HepG2 (cell line): ENCODE measurements around the gene TBX15. TPM values are rescaled to one million over a fixed set of nuclear protein-coding genes. Genes with fewer than 3 reads are reported as not detected.

Source experiments
- ATAC-seq: fragments of 200-7000 bp; cut with Tn5 transposase; 3 replicates; pipeline ENCODE4 v1.9.1; 2020; ENCODE audit warnings: mild to moderate bottlenecking, moderate library complexity
- BruUV-seq: library from RNA; stranded (reverse); fragments of 400-500 nt; replicated peaks from 2 replicates; lab custom pipeline; 2021; lab: Mats Ljungman, UMichigan
- CTCF ChIA-PET: fragments of 300-600 bp; formaldehyde crosslinking; extraction: SDS; loops from one replicate; lab custom pipeline; 2021; ENCODE audit warnings: low total read pairs, inconsistent platforms, low intra/inter-chr PET ratio; lab: Yijun Ruan, JAX
- POLR2A ChIA-PET: fragments of 350-600 bp; sonication (Branson Sonifier 250); formaldehyde crosslinking; loops from one replicate; lab custom pipeline; 2020; ENCODE audit warnings: antibody characterized with exemption, inconsistent platforms; lab: Yijun Ruan, JAX
- DNase-seq: peaks from one replicate; pipeline ENCODE4 v3.0.0-alpha.2; 2015; ENCODE audit warnings: low spot score
- FAIRE-seq: peaks from 3 replicates; lab custom pipeline; 2011; peaks lifted over from hg19 to GRCh38; lab: Jason Lieb, UNC
- H2AFZ ChIP-seq: one replicate; pipeline ENCODE4 v1.6.1; 2011; ENCODE audit warnings: low read length, inconsistent platforms
- H3K27ac ChIP-seq: fragments of 300-600 bp; 3 replicates; pipeline ENCODE4 v1.8.0; 2011; ENCODE audit warnings: mixed run types, mild to moderate bottlenecking, mixed read lengths, low read length, inconsistent platforms; ENCODE audit not compliant: insufficient read depth; ENCODE audit errors: extremely low read length
- H3K27me3 ChIP-seq, 2 experiments: fragments of 200-600 bp in 1 of 2; 2 replicates in 1 of 2; 3 replicates in 1 of 2; pipeline versions ENCODE4 v1.6.0 to v1.8.0; 2011; ENCODE audit warnings: low read length in 2 of 2, mild to moderate bottlenecking in 2 of 2, moderate library complexity in 2 of 2, inconsistent platforms in 1 of 2; ENCODE audit not compliant: insufficient read depth in 2 of 2, control insufficient read depth in 1 of 2
- H3K36me3 ChIP-seq, 2 experiments: fragments of 200-600 bp in 1 of 2; replicated peaks in 1 of 2; 2 replicates in 1 of 2; 3 replicates in 1 of 2; pipeline versions ENCODE4 v1.5.1 to v1.8.0; 2011; ENCODE audit warnings: low read length in 2 of 2, inconsistent platforms in 1 of 2; ENCODE audit not compliant: insufficient read depth in 2 of 2, control insufficient read depth in 1 of 2
- H3K4me1 ChIP-seq: 2 replicates; pipeline ENCODE4 v1.5.1; 2012; ENCODE audit warnings: low read length, inconsistent platforms; ENCODE audit not compliant: insufficient read depth
- H3K4me2 ChIP-seq: 2 replicates; pipeline ENCODE4 v1.6.0; 2011; ENCODE audit warnings: low read depth, low read length, inconsistent platforms
- H3K4me3 ChIP-seq, 3 experiments: fragments of 200-600 bp in 1 of 3; sonication (generic), shearing (Covaris generic) in 1 of 3; replicated peaks in 1 of 3; 2 replicates each; pipeline ENCODE4 v1.5.1; 2011 to 2016; ENCODE audit warnings: low read length in 3 of 3, inconsistent platforms in 2 of 3, low read depth in 2 of 3, mild to moderate bottlenecking in 2 of 3, control low read depth in 1 of 3, mixed read lengths in 1 of 3; ENCODE audit not compliant: insufficient read depth in 1 of 3
- H3K79me2 ChIP-seq: one replicate; pipeline ENCODE4 v1.6.1; 2011; ENCODE audit warnings: low read length, inconsistent platforms; ENCODE audit not compliant: insufficient read depth
- H3K9ac ChIP-seq: 2 replicates; pipeline ENCODE4 v1.6.0; 2011; ENCODE audit warnings: mild to moderate bottlenecking, low read depth, low read length, inconsistent platforms; ENCODE audit not compliant: insufficient read depth
- H3K9me3 ChIP-seq: 2 replicates; pipeline ENCODE4 v1.5.1; 2012; ENCODE audit warnings: mild to moderate bottlenecking, low read length
- H4K20me1 ChIP-seq: 2 replicates; pipeline ENCODE4 v1.6.0; 2011; ENCODE audit warnings: inconsistent platforms, mild to moderate bottlenecking, low read length, moderate library complexity; ENCODE audit not compliant: insufficient read depth
- HES4 ChIP-seq: sonication (generic); formaldehyde crosslinking; IDR thresholded peaks from 2 replicates; pipeline ENCODE4 v1.9.0; 2021; ENCODE audit warnings: mild to moderate bottlenecking, missing genetic modification reagents, borderline replicate concordance
- HNF1B ChIP-seq: sonication (generic); formaldehyde crosslinking; IDR thresholded peaks from 2 replicates; pipeline ENCODE4 v1.5.1; 2020; ENCODE audit warnings: mild to moderate bottlenecking, moderate library complexity, missing genetic modification reagents
- HNRNPH1 ChIP-seq: fragments of 200-400 bp; formaldehyde crosslinking; optimal IDR thresholded peaks from 2 replicates; pipeline ENCODE3; 2017; ENCODE audit warnings: mild to moderate bottlenecking, low read depth, low read length
- MED13 ChIP-seq: sonication (generic); formaldehyde crosslinking; IDR thresholded peaks from 2 replicates; pipeline ENCODE4 v1.5.0; 2020; ENCODE audit warnings: missing genetic modification reagents
- NFKBIZ ChIP-seq: IDR thresholded peaks from 2 replicates; pipeline ENCODE4 v1.6.1; 2018; ENCODE audit warnings: missing genetic modification reagents, missing compliant biosample characterization
- NPAS2 ChIP-seq: sonication (generic); formaldehyde crosslinking; IDR thresholded peaks from 2 replicates; pipeline ENCODE4 v1.8.0; 2022; ENCODE audit warnings: mild to moderate bottlenecking, missing genetic modification reagents, borderline replicate concordance
- NR1H2 ChIP-seq: sonication (generic); formaldehyde crosslinking; IDR thresholded peaks from 2 replicates; pipeline ENCODE4 v1.8.1; 2022; ENCODE audit warnings: low read depth, missing genetic modification reagents, borderline replicate concordance
- SATB2 ChIP-seq: sonication (generic); formaldehyde crosslinking; IDR thresholded peaks from 2 replicates; pipeline ENCODE4 v1.5.0; 2020; ENCODE audit warnings: missing genetic modification reagents
- ZBTB26 ChIP-seq: IDR thresholded peaks from 2 replicates; pipeline ENCODE4 v1.6.1; 2016; ENCODE audit warnings: missing compliant biosample characterization, missing genetic modification reagents, borderline replicate concordance
- ZNF777 ChIP-seq: sonication (generic); formaldehyde crosslinking; IDR thresholded peaks from 2 replicates; pipeline ENCODE4 v1.4.0; 2020; ENCODE audit warnings: missing genetic modification reagents
- ZSCAN22 ChIP-seq: sonication (generic); formaldehyde crosslinking; IDR thresholded peaks from 2 replicates; pipeline ENCODE4 v1.4.0; 2020; ENCODE audit warnings: mild to moderate bottlenecking, missing genetic modification reagents
- WGBS: methylation state at CpG from one replicate; pipeline ENCODE4 v1.1.6; 2017; ENCODE audit warnings: low lambda C conversion rate; 5-methylcytosine and 5-hydroxymethylcytosine counted together
- in situ Hi-C: cut with HindIII; loops from 2 replicates; pipeline ENCODE4 v1.10.0; 2017; ENCODE audit warnings: low pct_unique_long_range_greater_than_20kb; ENCODE audit not compliant: extremely low pct_ligation_motif_present
- intact Hi-C: fragments of 100-400 bp; cut with micrococcal nuclease; formaldehyde crosslinking; loops from one replicate; pipeline ENCODE4 v1.10.0; 2022; ENCODE audit not compliant: unreplicated experiment
- polyA plus RNA-seq, 8 experiments: library from polyadenylated mRNA; depleted of rRNA in 3 of 8; stranded (reverse) in 7 of 8; unstranded in 1 of 8; fragments of >200 nt; fragmentation: Illumina TruSeq in 4 of 8; extraction: Trizol in 4 of 8; gene quantifications; 2 replicates each; pipeline versions ENCODE4 v1.2.1 to v1.2.3, GENCODE V29; 2011 to 2016; ENCODE audit warnings: low read depth in 4 of 8, missing spikeins in 1 of 8, mixed read lengths in 1 of 8; ENCODE audit not compliant: insufficient read depth in 1 of 8
- total RNA-seq, 5 experiments: library from RNA; depleted of rRNA; stranded (reverse); fragments of >200 nt; fragmentation: Illumina TruSeq; extraction: Trizol; gene quantifications; 2 replicates each; pipeline ENCODE4 v1.2.3, GENCODE V29; 2016; ENCODE audit warnings: low read depth in 1 of 5
- TF ChIP-seq, protein P1 (sequence below): sonication (generic); formaldehyde crosslinking; IDR thresholded peaks from 2 replicates; pipeline ENCODE4 v1.4.0; 2020; ENCODE audit warnings: missing genetic modification reagents, mild to moderate bottlenecking, borderline replicate concordance
- TF ChIP-seq, protein P2 (sequence below): sonication (generic); formaldehyde crosslinking; IDR thresholded peaks from 2 replicates; pipeline ENCODE4 v1.4.0; 2020; ENCODE audit warnings: mild to moderate bottlenecking, missing genetic modification reagents
- TF ChIP-seq, protein P3 (sequence below): sonication (generic); formaldehyde crosslinking; IDR thresholded peaks from 2 replicates; pipeline ENCODE4 v1.4.0; 2020; ENCODE audit warnings: missing genetic modification reagents, mild to moderate bottlenecking, borderline replicate concordance

TBX15 gene
- total and polyA plus RNA-seq, 2 of the 13 experiments (the other 11 are each of a cell fraction or from before 2014, with no cell fraction given), result 0.42 to 1.9 TPM

DNA sequence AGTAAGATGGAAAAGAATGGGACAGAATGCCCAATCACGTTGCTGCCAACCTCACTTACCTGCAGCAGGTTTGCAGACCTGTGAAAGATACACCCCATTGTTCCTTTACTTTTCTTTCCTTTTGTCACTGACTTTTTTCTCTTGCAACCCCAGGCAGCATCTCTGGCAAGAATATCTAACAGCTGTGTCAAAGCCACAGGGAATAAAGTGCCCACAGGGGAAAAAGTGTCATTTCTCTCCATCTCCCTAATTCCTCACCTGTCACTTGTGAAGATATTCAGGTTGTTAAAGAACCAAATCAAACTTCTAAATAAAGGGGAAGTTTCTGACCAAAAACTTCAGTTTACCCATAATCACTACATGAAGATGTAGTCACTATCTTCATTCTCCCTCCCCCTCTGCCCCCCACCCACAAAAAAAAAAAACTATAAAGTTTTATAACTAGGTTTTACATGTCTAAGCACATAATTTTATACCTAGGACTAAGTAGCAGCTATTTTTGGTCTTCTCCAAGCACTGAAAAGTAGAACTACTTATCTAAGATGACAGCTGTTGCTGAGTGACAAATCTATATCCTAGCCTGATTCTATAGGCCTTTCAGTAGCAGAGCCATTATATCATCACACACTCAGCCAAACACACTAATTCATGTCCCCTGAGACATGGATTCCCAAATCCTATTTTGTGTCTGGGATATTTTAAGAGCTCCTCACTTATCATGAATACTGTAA is 54.9 kb downstream of the TBX15 start (continued):
- TF ChIP-seq, protein P1, sequence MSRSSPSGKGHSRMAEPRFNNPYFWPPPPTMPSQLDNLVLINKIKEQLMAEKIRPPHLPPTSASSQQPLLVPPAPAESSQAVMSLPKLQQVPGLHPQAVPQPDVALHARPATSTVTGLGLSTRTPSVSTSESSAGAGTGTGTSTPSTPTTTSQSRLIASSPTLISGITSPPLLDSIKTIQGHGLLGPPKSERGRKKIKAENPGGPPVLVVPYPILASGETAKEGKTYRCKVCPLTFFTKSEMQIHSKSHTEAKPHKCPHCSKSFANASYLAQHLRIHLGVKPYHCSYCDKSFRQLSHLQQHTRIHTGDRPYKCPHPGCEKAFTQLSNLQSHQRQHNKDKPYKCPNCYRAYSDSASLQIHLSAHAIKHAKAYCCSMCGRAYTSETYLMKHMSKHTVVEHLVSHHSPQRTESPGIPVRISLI (CRISPR knock-in tag), result no peak
- TF ChIP-seq HNF1B (CRISPR knock-in tag) (no peak), ZSCAN22 (CRISPR knock-in tag) (no peak), ZNF777 (CRISPR knock-in tag) (no peak)

DNA sequence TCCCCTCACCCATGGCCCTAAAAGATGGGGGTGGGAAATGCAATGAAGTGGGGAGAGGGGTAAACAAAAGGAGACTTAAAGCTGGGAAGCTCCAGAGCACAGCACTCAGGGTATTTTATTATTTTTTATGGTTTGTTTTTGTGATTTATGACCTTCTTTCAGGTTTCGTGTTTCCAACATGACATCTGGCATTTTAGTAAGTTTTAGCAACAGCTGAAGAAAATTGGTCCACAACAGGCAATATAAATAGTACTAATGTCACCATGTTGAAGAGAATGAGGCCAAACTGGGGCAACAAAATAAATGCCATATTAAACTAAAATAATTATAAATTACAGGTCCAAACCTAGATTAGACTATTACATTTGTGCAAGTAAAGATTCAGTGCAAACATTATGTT is 56.3 kb downstream of the TBX15 start:
- DNase-seq (no peak), ATAC-seq (no peak), FAIRE-seq (no peak)
- BruUV-seq, result no TSS peak
- H3K4me3 ChIP-seq, result no peak overlapping the region
- no peak overlapping the region for H3K4me2 ChIP-seq
- H3K9ac ChIP-seq, result no peak overlapping the region
- no peaks in the 10 kb centered on the region for H3K79me2 ChIP-seq
- in situ Hi-C loops (no loop called here), intact Hi-C loops (no loop called here)
- no peaks in the 10 kb centered on the region for H3K9me3 ChIP-seq
- POLR2A ChIA-PET, result no interaction called here
- CTCF ChIA-PET, result no interaction called here
- no peaks in the 10 kb centered on the region for H3K36me3 ChIP-seq
- H3K27me3 ChIP-seq, result no peaks in the 10 kb centered on the region
- no peaks in the 10 kb centered on the region for H3K4me1 ChIP-seq
- H2AFZ ChIP-seq, result no peak overlapping the region
- H4K20me1 ChIP-seq, result no peaks in the 10 kb centered on the region
- H3K27ac ChIP-seq, result no peak overlapping the region
- WGBS, result 10% methylated on average over 1 of the region's 1 CpG
- no peak for TF ChIP-seq NPAS2 (CRISPR knock-in tag)
- TF ChIP-seq, protein P2, sequence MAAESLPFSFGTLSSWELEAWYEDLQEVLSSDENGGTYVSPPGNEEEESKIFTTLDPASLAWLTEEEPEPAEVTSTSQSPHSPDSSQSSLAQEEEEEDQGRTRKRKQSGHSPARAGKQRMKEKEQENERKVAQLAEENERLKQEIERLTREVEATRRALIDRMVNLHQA (CRISPR knock-in tag), result no peak
- TF ChIP-seq ZBTB26 (CRISPR knock-in tag), result no peak
- no peak for TF ChIP-seq NFKBIZ (CRISPR knock-in tag)
- TF ChIP-seq, protein P3, sequence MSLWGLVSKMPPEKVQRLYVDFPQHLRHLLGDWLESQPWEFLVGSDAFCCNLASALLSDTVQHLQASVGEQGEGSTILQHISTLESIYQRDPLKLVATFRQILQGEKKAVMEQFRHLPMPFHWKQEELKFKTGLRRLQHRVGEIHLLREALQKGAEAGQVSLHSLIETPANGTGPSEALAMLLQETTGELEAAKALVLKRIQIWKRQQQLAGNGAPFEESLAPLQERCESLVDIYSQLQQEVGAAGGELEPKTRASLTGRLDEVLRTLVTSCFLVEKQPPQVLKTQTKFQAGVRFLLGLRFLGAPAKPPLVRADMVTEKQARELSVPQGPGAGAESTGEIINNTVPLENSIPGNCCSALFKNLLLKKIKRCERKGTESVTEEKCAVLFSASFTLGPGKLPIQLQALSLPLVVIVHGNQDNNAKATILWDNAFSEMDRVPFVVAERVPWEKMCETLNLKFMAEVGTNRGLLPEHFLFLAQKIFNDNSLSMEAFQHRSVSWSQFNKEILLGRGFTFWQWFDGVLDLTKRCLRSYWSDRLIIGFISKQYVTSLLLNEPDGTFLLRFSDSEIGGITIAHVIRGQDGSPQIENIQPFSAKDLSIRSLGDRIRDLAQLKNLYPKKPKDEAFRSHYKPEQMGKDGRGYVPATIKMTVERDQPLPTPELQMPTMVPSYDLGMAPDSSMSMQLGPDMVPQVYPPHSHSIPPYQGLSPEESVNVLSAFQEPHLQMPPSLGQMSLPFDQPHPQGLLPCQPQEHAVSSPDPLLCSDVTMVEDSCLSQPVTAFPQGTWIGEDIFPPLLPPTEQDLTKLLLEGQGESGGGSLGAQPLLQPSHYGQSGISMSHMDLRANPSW (CRISPR knock-in tag), result no peak
- TF ChIP-seq NR1H2, result no peak
- TF ChIP-seq HNRNPH1, result no peak
- no peak for TF ChIP-seq HES4
- TF ChIP-seq SATB2 (CRISPR knock-in tag), result no peak
- no peak for TF ChIP-seq MED13 (CRISPR knock-in tag)
